Activated T-cell treated with anti-CD3 and anti-CD28 coated beads for 24 hours (primary cell): ENCODE results near the gene C1R.
"Not testable (repeated sequence)": the region's sequence is repeated elsewhere in the genome, so short reads cannot be mapped to it uniquely, and the experiment has no call there.

Experiments
- DNase-seq: peaks from one replicate; pipeline ENCODE4 v3.0.0-alpha.2; 2020; ENCODE audit warnings: low read depth

C1R gene

DNA sequence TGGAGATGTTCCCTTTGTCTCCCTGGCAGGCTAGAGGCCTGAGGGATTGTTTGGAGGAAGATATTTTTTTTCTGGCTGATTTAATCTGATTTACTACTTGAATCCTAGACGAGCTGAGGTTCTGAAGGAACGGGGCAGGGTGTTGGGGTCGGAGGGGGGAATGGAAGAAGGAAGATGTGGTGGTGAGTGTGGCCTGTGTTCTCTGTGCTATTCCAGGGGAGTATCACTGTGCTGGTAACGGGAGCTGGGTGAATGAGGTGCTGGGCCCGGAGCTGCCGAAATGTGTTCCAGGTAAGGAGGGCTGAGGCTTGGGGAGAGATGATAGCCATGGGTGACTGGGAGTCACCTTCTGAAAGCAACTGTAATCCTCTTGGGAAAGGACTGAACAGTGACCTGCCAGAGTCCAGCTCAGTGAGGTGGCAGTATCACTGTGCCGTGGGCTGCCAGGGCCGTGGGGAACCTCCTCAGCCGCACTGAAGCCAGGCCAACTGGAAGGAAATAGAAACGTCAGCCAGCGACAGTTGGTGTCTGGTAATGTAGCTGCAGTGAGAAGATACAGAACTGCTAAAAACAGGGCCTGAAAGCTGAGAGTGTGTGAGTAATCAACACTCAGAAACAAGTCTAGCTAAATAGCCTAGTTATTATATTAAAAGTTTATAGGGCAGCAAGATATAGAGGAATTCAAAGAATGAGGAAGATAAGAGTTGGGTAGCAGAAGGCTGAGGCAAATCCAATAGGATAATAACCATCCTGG lies 23.8 kb downstream of the C1R start:
- DNase-seq: no peak

DNA sequence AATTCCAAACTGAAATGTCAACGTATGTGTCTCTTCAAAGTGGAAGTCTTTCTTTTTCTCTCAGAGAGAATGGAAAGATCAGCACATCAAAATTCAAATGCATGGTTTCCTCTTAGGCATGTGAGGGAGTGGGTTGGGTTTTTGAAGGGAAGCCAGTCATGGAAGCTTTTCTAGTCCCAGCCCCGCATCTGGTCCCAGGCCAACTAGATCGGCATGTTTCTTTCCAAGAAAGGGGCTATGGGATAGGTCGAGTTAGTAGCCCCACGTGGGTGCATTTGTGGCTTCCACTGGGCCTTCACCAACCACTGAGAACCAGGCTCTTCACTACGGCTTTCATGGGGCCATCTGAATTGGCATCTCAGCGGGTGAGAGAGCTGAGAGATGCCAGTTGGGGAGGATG lies 25.1 kb downstream of the C1R start:
- no peak for DNase-seq

DNA sequence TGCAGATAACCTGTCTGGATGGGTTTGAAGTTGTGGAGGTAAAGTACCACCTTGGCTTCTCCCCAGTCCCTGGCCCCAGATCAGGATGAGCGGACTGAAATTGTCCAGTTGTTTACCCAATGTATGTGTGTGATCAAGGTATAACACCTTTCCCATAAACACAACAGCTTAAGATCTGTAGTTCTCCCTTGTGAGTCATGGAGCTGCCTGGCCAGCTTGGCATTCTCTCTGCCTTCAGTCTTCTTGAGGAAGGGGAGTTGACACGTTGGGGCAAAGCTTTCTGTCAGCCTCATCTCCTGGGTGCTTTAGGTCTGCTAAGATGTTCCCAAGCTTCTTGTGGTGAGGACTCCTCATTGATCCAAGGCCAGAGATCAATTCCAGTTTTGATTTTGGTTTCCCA lies 25.6 kb downstream of the C1R start:
- no peak for DNase-seq

DNA sequence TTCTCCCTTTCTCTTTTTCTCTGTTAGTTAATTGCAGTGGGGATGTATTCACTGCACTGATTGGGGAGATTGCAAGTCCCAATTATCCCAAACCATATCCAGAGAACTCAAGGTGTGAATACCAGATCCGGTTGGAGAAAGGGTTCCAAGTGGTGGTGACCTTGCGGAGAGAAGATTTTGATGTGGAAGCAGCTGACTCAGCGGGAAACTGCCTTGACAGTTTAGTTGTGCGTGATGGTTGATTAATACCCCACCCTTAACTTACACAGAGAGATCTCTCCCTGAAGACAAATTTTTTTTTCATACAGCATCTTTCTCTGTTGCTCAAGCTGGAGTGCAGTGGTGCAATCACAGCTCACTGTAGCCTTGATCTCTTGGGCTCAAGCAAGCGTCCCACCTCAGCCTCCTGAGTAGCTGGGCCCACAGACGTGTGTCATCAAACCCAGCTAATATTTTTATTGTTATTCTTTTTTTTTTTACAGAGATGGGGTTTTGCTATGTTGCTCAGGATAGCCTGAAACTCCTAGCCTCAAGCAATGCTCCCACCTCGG lies 27.1 kb downstream of the C1R start:
- DNase-seq: no peak

DNA sequence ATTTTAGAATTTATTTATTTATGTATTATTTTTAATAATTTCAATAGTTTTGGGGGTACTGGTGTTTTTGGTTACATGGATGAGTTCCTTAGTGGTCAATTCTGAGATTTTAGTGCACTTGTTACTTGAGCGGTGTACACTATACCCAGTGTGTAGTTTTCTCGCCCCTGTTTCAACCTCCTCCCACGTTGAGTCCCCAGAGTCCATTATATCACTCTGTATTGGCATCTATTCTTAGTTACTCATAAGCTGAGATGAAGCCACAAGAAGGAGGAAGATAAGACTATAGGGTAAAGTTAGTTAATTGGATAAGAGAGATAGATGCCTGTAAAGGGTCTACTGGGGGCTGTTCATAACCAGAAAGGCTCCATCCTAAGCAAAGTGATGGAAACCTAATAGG lies 27.7 kb downstream of the C1R start:
- DNase-seq: no peak

DNA sequence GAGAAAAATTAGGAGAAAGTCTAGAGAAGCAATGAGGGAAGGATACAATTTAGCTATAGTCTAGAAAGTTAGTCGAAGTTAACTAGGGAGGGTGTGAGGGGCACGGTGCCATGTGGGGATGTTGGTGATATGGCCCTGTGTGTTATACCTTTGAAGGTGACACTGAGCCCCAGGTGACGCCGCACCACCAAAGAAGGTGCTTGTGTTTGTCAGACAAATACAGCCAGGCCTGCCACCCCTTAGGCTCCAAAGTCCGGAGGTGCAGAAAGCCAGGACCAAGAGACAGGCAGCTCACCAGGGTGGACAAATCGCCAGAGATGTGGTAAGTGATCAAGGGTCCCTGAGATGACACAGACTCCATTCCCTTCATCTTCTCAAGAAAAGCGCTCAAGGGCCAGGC lies 30.6 kb downstream of the C1R start:
- no peak for DNase-seq

DNA sequence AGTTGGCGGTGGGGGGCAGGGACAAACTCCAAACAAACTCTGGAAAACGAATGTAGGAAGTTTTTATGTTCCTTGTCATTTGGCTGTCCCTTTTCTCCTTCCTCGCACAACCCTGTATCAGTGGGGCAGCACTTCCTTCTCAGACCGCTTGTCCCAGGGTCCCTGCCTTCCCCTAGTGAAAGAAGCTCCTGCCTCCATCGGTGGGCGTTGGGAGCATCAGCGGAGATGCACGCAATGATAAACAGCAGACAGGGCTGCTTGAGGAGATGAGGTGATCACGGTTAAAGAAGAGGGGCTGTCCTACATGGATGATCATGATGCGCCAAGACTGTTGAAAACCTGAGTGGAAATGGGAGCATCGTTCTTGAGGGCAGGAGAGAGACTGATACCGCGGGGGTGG lies 31.1 kb downstream of the C1R start:
- no peak for DNase-seq

DNA sequence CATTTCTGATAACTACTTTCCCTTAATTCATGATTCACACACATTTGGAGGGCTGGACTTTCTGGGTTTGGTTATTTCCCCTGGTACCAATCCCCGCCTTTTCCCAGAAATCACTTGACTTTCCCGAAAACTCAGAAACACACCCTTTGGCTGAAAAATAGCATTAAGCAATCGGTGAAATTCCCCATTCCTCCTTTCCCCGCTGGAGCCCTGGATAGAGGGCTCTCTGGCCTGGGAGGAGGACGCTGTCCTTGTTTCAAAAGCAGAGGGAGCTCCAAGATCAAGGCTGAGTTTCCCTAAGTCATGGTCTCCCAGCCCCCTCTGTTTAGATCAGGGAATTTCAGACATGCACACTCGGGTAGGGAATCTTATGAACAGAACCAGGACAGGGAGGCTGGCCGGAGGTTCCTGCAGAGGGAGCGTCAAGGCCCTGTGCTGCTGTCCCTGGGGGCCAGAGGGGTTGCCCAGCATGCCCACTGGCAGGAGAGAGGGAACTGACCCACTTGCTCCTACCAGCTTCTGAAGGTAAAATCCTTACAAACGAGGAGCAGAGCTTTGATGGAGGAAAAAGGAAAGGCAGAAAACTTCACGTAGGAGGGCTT lies 31.8 kb downstream of the C1R start, which contains the start of gene C1S:
C1S (plus strand) TSS at position 366 of the 602 bp plus-strand sequence. CDS start 1,195 bp downstream, outside the sequence.
- DNase-seq: no peak

DNA sequence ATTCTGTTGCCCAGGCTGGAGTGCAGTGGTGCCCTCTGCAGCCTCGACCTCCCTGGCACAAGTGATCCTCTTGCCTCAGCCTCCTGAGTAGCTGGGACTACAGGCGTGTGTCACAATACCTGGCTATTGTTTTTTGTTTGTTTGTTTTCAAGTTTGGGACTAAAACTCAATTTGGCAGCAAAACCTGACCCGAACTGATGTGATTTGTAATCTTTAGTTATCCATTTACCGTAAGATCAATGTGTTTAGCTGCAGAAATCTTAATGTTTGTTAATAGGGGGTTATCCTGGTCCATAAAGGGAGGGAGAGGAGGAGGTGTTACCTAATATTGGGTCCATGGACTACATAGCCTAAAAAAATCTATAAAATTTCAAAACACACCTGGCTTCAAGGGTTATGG lies 32.5 kb downstream of the C1R start:
- DNase-seq: no peak

DNA sequence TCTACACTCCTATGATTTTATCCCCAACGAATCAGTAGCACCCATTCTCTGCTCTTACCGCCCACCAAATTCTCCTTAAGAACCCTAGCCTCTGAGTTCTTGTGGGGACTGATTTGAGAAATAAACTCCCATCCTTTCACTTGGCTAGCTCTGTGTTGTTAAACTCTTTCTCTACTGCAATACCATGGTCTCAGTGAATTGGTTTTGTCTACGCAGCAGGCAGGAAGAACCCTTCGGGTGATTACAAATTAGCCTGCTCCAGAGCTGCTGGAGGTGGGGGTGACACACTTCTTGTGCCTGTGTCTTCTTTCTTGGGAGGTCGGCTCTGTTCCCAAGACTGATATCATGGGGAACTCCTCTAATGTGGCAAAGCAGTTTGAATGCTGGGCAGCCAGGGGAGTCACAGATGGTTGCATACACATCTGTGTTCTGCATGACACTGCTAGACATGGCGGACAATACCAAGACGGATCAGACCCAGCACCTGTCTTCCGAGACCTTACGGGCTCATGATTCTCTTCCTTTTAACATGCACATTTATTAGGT lies 33.3 kb downstream of the C1R start:
- DNase-seq: no peak

DNA sequence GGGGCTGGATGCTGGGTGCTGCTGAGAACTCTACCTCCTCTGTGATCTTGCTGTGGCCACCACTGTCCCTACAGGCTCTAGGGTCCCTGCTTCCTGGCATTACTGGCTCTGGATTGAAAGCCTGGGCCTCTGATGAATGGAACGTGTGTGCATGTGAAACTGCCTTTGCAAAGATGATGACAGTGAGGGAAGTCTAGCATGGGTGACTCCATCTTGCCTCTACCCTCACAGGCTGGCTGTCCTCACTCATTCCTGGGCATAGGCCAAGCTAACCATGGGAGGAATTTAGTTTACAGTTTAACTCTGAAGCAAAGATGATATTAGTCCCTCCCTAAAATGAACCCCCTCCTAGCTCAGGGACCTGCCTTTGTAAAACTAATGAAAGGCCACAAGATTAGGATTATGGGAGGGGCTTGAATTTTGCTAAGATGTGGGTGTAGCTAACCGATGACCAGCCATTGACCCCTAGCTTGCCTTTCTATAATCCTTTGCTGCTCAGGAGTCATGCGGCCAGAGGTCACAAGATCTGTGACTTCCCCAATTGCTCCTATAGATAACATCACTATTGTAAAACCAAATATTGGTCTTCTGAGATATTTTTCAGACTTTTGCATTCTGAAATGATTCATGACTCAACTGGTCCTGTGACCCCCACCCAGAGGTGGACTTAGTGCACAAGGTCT lies 33.9 kb downstream of the C1R start:
- no peak for DNase-seq

DNA sequence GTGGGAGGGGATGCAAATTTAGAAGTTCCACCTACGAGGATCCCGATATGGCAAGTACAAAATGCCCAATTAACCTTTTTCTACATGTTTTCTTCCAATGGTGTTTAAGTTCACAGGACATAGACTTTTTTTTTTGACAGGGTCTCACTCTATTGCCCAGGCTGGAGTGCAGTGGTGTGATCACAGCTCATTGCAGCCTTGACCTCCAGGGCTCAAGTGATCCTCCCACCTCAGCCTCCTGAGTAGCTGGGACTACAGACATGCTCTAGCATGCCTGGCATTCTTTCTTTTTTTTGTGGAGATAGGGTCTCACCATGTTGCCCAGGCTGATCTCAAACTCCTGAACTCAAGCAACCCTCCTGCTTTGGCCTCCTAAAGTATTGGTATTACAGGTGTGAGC lies 36.5 kb downstream of the C1R start:
- DNase-seq: not testable (repeated sequence)

DNA sequence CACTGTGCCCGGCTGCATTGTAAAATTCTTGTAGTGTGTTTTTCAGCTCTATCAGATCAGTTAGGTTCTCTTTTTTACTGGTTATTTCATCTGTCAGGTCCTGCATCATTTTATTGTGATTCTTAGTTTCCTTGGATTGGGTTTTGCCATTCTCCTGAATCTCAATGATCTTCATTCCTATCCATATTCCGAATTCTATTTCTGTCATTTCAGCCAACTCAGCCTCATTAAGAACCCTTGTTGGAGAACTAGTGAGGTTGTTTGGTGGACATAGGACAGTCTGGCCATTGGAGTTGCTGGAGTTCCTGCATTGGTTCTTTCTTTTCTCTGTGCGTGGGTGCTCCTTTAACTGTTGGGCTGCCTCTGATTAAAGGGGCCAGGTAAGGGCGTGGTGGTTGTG lies 37.3 kb downstream of the C1R start:
- no peak for DNase-seq

DNA sequence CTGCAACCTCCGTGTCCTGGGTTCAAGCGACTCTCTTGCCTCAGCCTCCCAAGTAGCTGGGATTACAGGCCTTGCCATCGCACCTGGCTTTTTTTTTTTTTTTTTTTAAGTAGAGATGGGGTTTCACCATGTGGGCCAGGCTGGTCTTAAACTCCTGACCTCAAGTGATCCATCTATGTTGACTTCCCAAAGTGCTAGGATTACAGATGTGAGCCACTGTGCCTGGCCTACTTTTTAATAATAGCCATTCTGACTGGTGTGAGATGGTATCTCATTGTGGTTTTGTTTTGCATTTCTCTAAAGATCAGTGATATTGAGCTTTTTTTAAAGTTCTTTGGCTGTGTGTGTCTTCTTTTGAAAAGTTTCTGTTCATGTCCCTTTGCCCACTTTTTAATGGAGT lies 42.3 kb downstream of the C1R start:
- DNase-seq: not testable (repeated sequence)

DNA sequence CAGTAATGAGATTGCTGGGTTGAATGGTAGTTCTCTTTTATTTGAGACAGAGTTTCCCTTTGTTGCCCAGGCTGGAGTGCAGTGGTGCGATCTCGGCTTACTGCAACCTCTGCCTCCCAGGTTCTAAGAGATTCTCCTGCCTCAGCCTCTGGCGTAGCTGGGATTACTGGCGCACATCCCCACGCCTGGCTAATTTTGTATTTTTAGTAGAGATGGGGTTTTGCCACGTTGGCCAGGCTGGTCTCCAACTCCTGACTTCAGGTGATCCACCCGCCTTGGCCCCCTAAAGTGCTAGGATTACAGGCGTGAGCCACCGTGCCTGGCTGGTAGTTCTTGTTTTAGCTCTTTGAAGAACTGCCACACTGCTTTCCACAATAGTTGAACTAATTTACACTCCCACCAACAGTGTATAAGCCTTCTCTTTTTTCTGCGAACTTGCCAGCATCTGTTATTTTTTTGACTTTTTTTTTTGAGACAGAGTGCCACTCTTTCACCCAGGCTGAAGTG lies 42.7 kb downstream of the C1R start:
- not testable (repeated sequence) for DNase-seq

DNA sequence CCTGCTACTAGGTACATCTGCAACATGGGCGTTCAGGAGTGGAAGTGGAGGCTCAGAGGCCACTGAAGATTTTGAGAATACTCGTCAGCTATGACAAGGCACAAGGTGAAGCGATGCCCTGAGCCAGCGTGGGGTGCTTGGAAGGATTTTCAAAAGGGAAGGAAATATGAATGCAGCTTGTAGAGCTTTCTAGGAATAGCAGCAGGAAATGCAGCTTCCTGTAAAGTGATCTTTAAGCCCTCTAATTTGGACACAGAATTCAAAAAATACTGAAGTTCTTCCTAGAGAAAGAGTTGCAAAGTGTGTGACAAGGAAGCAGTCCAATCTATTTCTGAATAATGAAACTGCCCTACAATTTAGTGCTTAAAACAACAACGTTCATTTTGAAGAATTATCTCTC lies 44.9 kb downstream of the C1R start:
- DNase-seq: no peak

DNA sequence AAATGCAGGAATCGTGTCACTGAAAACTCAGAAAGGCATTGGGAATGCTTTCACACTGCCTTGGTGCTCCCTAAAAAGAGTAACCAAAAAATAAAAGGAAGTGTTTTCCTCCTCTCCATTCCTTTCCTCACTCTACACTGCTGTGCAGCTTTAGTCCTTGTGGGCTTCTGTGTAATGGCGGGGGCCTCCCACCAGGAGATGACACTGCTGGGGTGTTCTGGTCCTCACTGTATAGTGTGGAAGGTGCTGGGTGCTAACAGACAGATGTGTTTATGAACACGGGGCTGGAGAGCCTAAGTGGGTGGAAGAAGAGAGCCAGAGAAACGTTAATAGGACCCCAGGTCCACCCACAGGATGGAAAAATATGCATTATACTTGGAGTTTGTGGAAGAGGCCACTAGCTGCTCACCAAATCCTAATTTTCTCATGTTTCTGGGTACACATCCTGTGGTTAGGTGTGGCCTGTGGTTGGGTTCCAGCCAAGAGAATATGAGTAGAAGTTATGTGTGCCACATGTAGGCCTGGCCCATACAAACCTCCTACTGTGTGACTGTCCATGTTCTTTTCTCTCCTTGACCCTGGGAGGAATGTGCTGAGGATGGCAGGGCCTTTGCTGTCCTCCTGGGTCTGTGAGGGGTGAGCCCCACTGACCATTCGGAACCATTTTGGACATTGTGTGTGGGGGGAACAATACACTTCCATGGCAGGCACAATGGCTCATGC lies 45.7 kb downstream of the C1R start:
- DNase-seq: no peak

DNA sequence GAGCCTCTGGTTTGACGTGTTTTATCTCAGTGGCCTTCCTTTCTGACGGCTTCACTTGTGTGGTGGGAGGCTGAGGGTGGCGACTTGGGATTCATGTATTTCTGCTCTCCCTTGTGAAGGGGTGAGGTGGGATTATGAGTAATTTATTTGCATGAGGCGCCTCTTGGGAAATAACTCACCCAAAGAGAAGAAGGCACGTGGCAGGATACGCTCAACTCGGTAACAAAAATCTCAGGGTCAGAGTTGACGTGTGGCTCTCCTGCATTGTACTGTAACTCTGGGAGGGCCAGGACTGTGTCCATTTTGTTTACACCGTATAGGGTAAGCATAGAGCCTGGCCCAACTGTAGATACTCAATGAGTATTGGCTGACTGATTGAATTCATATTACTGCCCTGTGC lies 46.3 kb downstream of the C1R start:
- DNase-seq: no peak

DNA sequence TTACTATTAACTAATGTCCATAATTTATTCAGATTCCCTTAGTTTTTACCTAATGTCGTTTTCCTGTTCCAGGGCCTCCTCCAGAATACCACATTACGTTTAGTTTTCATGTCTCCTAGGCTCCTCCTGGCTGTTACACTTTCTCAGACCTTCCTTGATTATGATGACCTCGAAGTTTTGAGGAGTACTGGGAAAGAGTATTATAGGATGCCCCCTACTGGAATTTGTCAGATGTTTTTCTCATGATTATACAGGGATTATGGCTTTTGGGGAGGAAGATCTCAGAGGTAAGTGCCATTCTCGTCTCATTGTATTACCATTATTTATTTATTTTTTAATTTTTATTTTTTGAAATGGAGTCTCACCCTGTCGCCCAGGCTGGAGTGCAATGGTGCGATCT lies 49.4 kb downstream of the C1R start:
- DNase-seq: no peak

DNA sequence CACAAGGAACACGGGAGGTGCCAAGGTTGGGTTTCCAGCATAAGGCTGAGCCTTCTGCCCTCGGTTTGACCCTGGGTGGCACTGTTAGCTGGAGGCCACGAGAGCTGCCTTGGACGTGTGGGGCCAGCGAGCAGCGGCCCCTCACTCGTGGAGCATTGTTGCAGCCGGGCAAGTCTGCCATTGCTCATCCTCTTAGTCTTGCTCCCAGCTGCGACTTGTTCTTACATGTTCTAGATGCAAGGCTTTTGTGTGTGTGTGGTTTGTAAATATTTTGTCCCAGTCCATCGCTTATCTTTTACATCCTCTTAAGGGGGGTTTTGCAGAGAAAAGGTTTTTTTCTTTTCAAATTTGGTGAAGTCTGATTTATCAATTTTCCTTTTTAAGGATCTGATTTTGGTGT lies 52.8 kb downstream of the C1R start:
- DNase-seq: no peak

DNA sequence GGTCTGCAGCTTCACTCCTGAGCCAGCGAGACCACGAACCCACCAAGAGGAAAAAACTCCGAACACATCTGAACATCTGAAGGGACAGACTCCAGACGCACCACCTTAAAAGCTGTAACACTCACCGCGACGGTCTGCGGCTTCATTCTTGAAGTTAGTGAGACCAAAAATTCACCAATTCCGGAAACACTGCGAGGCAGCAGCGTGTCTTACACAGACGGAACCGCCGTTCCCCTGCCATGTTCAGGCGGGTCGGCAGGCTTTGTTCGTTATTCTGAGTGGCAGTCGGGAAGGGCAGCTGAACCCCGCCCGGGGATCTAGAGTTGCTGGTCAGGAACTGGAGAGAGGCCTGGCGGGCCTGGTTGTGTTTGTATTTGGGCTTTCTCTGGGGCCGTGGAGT lies 53.7 kb downstream of the C1R start:
- no peak for DNase-seq

DNA sequence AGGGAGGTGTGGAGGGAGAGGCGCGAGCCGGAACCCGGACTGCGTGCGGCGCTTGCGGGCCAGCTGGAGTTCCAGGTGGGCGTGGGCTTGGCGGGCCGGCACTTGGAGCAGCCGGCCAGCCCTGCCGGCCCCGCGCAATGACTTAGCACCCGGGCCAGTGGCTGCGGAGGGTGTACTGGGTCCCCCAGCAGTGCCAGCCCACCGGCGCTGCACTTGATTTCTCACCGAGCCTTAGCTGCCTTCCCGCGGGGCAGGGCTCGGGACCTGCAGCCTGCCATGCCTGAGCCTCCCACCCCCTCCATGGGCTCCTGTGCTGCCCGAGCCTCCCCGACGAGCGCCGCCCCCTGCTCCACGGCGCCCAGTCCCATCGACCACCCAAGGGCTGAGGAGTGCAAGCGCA lies 54.8 kb downstream of the C1R start:
- not testable (repeated sequence) for DNase-seq
